A549 (cell line): Measurements from ENCODE around the gene GGN.

Experiments
- CBX2 ChIP-seq: fragments of 200-600 bp; sonication (generic); IDR thresholded peaks from 2 replicates; pipeline ENCODE4 v1.6.1; 2016; ENCODE audit warnings: low read depth, mild to moderate bottlenecking, borderline replicate concordance
- CBX8 ChIP-seq: fragments of 200-600 bp; sonication (generic); IDR thresholded peaks from 2 replicates; pipeline ENCODE4 v1.6.1; 2016
- CEBPB ChIP-seq, 2 experiments: fragments of >200 bp in 1 of 2; sonication (Bioruptor Twin) in 1 of 2; formaldehyde crosslinking in 1 of 2; IDR thresholded peaks; 2 replicates each; pipeline ENCODE4 v1.6.1; 2012 to 2016
- EP300 ChIP-seq, 2 experiments: fragments of >200 bp; sonication (Bioruptor Twin); formaldehyde crosslinking; IDR thresholded peaks; 2 replicates in 1 of 2; 3 replicates in 1 of 2; pipeline ENCODE4 v1.6.1; 2016 to 2017
- ESRRA ChIP-seq: fragments of 150-350 bp; IDR thresholded peaks from 2 replicates; pipeline ENCODE4 v1.6.1; 2014; ENCODE audit warnings: mild to moderate bottlenecking, low read length, borderline replicate concordance
- MYC ChIP-seq: IDR thresholded peaks from 2 replicates; pipeline ENCODE4 v1.6.1; 2012; ENCODE audit warnings: mild to moderate bottlenecking, inconsistent platforms, low read length, improper control_type of control experiment, borderline replicate concordance
- PHF8 ChIP-seq: fragments of 200-600 bp; sonication (generic); IDR thresholded peaks from 2 replicates; pipeline ENCODE4 v1.6.1; 2016; ENCODE audit warnings: low read depth, mild to moderate bottlenecking, antibody characterized with exemption, moderate library complexity, borderline replicate concordance
- RAD21 ChIP-seq, 2 experiments: fragments of >200 bp in 1 of 2; sonication (Bioruptor Twin) in 1 of 2; formaldehyde crosslinking in 1 of 2; IDR thresholded peaks in 1 of 2; conservative IDR thresholded peaks in 1 of 2; 2 replicates in 1 of 2; 3 replicates in 1 of 2; pipeline ENCODE4 v1.6.1; 2012 to 2018; ENCODE audit warnings: inconsistent platforms in 1 of 2
- RNF2 ChIP-seq: fragments of 200-600 bp; sonication (generic); IDR thresholded peaks from 2 replicates; pipeline ENCODE4 v1.6.1; 2016; ENCODE audit warnings: low read depth, mild to moderate bottlenecking, antibody characterized with exemption, moderate library complexity, borderline replicate concordance
- TF ChIP-seq, protein P1 (sequence below): fragments of >200 bp; sonication (Bioruptor Twin); formaldehyde crosslinking; IDR thresholded peaks from 3 replicates; pipeline ENCODE4 v1.5.1; 2016
- TF ChIP-seq, protein P2 (sequence below): fragments of 450-650 bp; IDR thresholded peaks from 2 replicates; pipeline ENCODE4 v1.6.1; 2014; ENCODE audit warnings: antibody characterized with exemption
- TF ChIP-seq, protein P3 (sequence below): IDR thresholded peaks from 2 replicates; pipeline ENCODE4 v1.6.1; 2012
- TF ChIP-seq, protein P4 (sequence below): fragments of 200-600 bp; sonication (generic); IDR thresholded peaks from 2 replicates; pipeline ENCODE4 v1.6.1; 2016; ENCODE audit warnings: antibody characterized with exemption, mild to moderate bottlenecking, moderate library complexity

DNA sequence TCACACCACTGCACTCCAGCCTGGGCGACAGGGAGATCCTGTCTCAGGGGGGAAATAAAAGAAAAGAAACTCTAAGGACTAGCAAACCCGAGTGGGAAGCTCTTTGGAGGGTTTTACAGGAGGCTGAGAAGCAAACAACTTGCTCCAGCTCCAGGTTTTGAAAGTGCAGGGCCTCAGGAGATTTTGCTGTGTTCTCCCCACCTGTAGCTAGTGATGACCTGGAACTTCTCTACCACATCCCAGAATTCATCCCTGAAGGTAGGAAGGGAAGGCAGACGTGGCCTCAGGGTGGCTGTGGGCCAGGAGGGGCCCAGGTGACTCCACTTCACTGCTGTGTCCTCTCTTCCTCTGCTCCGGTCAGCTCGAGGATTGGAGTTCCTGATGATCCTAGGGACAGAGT lies 29.8 kb downstream of the GGN start:
- TF ChIP-seq, protein P1, sequence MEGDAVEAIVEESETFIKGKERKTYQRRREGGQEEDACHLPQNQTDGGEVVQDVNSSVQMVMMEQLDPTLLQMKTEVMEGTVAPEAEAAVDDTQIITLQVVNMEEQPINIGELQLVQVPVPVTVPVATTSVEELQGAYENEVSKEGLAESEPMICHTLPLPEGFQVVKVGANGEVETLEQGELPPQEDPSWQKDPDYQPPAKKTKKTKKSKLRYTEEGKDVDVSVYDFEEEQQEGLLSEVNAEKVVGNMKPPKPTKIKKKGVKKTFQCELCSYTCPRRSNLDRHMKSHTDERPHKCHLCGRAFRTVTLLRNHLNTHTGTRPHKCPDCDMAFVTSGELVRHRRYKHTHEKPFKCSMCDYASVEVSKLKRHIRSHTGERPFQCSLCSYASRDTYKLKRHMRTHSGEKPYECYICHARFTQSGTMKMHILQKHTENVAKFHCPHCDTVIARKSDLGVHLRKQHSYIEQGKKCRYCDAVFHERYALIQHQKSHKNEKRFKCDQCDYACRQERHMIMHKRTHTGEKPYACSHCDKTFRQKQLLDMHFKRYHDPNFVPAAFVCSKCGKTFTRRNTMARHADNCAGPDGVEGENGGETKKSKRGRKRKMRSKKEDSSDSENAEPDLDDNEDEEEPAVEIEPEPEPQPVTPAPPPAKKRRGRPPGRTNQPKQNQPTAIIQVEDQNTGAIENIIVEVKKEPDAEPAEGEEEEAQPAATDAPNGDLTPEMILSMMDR, result no peak
- TF ChIP-seq PHF8 (no peak), RNF2 (no peak), CBX8 (no peak), EP300 (IDR thresholded peaks at IDR 0.05) (no peak), CBX2 (no peak), CEBPB (IDR thresholded peaks at IDR 0.05) (no peak), ESRRA (no peak), RAD21 (conservative IDR thresholded peaks at IDR 0.05 in 1 of 2, IDR thresholded peaks at IDR 0.05 in 1 of 2) (no peak), MYC (no peak)
- TF ChIP-seq, protein P2, sequence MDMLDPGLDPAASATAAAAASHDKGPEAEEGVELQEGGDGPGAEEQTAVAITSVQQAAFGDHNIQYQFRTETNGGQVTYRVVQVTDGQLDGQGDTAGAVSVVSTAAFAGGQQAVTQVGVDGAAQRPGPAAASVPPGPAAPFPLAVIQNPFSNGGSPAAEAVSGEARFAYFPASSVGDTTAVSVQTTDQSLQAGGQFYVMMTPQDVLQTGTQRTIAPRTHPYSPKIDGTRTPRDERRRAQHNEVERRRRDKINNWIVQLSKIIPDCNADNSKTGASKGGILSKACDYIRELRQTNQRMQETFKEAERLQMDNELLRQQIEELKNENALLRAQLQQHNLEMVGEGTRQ, result no peak
- TF ChIP-seq, protein P3, sequence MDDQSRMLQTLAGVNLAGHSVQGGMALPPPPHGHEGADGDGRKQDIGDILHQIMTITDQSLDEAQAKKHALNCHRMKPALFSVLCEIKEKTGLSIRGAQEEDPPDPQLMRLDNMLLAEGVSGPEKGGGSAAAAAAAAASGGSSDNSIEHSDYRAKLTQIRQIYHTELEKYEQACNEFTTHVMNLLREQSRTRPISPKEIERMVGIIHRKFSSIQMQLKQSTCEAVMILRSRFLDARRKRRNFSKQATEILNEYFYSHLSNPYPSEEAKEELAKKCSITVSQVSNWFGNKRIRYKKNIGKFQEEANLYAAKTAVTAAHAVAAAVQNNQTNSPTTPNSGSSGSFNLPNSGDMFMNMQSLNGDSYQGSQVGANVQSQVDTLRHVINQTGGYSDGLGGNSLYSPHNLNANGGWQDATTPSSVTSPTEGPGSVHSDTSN, result no peak
- TF ChIP-seq, protein P4, sequence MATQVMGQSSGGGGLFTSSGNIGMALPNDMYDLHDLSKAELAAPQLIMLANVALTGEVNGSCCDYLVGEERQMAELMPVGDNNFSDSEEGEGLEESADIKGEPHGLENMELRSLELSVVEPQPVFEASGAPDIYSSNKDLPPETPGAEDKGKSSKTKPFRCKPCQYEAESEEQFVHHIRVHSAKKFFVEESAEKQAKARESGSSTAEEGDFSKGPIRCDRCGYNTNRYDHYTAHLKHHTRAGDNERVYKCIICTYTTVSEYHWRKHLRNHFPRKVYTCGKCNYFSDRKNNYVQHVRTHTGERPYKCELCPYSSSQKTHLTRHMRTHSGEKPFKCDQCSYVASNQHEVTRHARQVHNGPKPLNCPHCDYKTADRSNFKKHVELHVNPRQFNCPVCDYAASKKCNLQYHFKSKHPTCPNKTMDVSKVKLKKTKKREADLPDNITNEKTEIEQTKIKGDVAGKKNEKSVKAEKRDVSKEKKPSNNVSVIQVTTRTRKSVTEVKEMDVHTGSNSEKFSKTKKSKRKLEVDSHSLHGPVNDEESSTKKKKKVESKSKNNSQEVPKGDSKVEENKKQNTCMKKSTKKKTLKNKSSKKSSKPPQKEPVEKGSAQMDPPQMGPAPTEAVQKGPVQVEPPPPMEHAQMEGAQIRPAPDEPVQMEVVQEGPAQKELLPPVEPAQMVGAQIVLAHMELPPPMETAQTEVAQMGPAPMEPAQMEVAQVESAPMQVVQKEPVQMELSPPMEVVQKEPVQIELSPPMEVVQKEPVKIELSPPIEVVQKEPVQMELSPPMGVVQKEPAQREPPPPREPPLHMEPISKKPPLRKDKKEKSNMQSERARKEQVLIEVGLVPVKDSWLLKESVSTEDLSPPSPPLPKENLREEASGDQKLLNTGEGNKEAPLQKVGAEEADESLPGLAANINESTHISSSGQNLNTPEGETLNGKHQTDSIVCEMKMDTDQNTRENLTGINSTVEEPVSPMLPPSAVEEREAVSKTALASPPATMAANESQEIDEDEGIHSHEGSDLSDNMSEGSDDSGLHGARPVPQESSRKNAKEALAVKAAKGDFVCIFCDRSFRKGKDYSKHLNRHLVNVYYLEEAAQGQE, result no peak
